Peyer's patch (tissue), 4 donors: ENCODE measurements around the gene KLF4.

ENCODE experiments used
- CTCF ChIP-seq, 6 experiments: fragments of 450-650 bp in 4 of 6; fragments of 200-600 bp in 2 of 6; sonication (generic) in 1 of 6; IDR thresholded peaks; one replicate each; pipeline ENCODE4 v1.5.1; 2017 to 2019; ENCODE audit warnings: antibody characterized with exemption in 6 of 6, mild to moderate bottlenecking in 3 of 6, moderate library complexity in 1 of 6
- POLR2A ChIP-seq, 2 donors: fragments of 450-650 bp; IDR thresholded peaks; one replicate each; pipeline ENCODE4 v1.5.1; 2017; ENCODE audit warnings: antibody characterized with exemption in 2 of 2, mild to moderate bottlenecking in 2 of 2, moderate library complexity in 2 of 2

- TF ChIP-seq CTCF (IDR thresholded peaks at IDR 0.05) = no peak
- TF ChIP-seq POLR2A (IDR thresholded peaks at IDR 0.05) = no peak
Observed at GRCh38 chr9:107462691-107463090, 26.9 kb downstream of the KLF4 start.
